ENCODE measurements around the gene HTR6. TPM values are rescaled to one million over a fixed set of nuclear protein-coding genes. Genes with fewer than 3 reads are reported as not detected.

The HTR6 gene
- total and polyA plus RNA-seq, 4 donors, result 0.18 TPM; not detected in 3

DNA sequence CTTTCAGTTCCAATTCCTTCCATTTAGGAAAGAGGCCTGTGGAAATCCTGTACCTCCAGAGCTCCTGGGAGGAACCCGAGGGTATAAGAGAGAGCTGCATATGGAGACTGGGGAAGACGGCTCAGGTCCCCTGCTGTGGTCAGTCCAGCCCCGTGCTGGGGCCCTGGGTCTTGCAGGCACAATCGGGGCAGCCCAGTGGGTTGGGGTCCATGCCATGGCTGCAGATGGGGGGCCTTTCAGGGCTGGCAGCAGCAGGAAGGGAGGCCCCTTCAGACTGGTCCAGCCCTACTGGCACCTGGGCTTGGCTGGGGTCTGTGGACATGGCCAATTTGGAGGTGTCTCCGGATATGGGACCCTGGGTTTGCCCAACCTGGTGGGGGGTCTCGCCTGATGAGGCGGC lies 18.2 kb downstream of the HTR6 start:
- peaks cover 0 to 3% of the 10 kb centered on the region in 2 donors for H3K36me3 ChIP-seq (ENCODE audit: control insufficient read depth in 1 of 2, insufficient read depth in 2 of 2, low read length in 1 of 2)
- H3K27ac ChIP-seq (ENCODE audit: low read depth in 1 of 2, low read length in 2 of 2), result no peak overlapping the region
- no peak overlapping the region for H3K4me3 ChIP-seq (ENCODE audit: low read length in 2 of 2)
- no peaks in the 10 kb centered on the region for H3K9me3 ChIP-seq (ENCODE audit: control insufficient read depth, low read length)
- no peaks in the 10 kb centered on the region for H3K27me3 ChIP-seq (ENCODE audit: control insufficient read depth in 1 of 2, insufficient read depth in 2 of 2, low read length in 1 of 2)
- ATAC-seq (ENCODE audit: low FRiP score) (no peak), DNase-seq (no peak)
- intact Hi-C loops (cut with DNase I), result no loop called here
- 74 to 75% methylated on average over 7 of the region's 7 CpGs for WGBS, 2 donors
- no peaks in the 10 kb centered on the region for H3K4me1 ChIP-seq (ENCODE audit: control insufficient read depth in 1 of 2, insufficient read depth in 2 of 2, low read length in 2 of 2)

GRCh38 chr1:19683351-19683750 lies 18.7 kb downstream of the HTR6 start:
- intact Hi-C loops (cut with DNase I), result no loop called here

GRCh38 chr1:19684677-19685076 lies 20.0 kb downstream of the HTR6 start:
- Histone ChIP-seq H3K4me1 (ENCODE audit: control insufficient read depth in 1 of 2, insufficient read depth in 2 of 2, low read length in 2 of 2) (no peaks in the 10 kb centered on the region), H3K27me3 (ENCODE audit: control insufficient read depth in 1 of 2, insufficient read depth in 2 of 2, low read length in 1 of 2) (no peaks in the 10 kb centered on the region), H3K27ac (ENCODE audit: low read depth in 1 of 2, low read length in 2 of 2) (no peak overlapping the region), H3K9me3 (ENCODE audit: control insufficient read depth, low read length) (no peaks in the 10 kb centered on the region), H3K36me3 (ENCODE audit: control insufficient read depth in 1 of 2, insufficient read depth in 2 of 2, low read length in 1 of 2) (peaks cover 0 to 4% of the 10 kb centered on the region in 2 donors), H3K4me3 (ENCODE audit: low read length in 2 of 2) (no peak overlapping the region)
- DNase-seq (no peak), ATAC-seq (ENCODE audit: low FRiP score) (no peak)
- 83 to 85% methylated on average over 2 of the region's 2 CpGs for WGBS, 2 donors
- intact Hi-C loops (cut with DNase I), result no loop called here

More at GRCh38 chr1:19683351-19683750, 18.7 kb downstream of the HTR6 start:
- Histone ChIP-seq H3K9me3 (ENCODE audit: control insufficient read depth, low read length) (no peaks in the 10 kb centered on the region), H3K27ac (ENCODE audit: low read depth in 1 of 2, low read length in 2 of 2) (no peak overlapping the region), H3K36me3 (ENCODE audit: control insufficient read depth in 1 of 2, insufficient read depth in 2 of 2, low read length in 1 of 2) (peaks cover 0 to 3% of the 10 kb centered on the region in 2 donors), H3K27me3 (ENCODE audit: control insufficient read depth in 1 of 2, insufficient read depth in 2 of 2, low read length in 1 of 2) (no peaks in the 10 kb centered on the region), H3K4me1 (ENCODE audit: control insufficient read depth in 1 of 2, insufficient read depth in 2 of 2, low read length in 2 of 2) (no peaks in the 10 kb centered on the region), H3K4me3 (ENCODE audit: low read length in 2 of 2) (no peak overlapping the region)
- 86 to 90% methylated on average over 8 of the region's 8 CpGs for WGBS, 2 donors
- no peak for ATAC-seq (ENCODE audit: low FRiP score)
- DNase-seq, result no peak

GRCh38 chr1:19685994-19686393 lies 21.3 kb downstream of the HTR6 start:
- DNase-seq (no peak), ATAC-seq (ENCODE audit: low FRiP score) (no peak)
- Histone ChIP-seq H3K36me3 (ENCODE audit: control insufficient read depth in 1 of 2, insufficient read depth in 2 of 2, low read length in 1 of 2) (peaks cover 0 to 4% of the 10 kb centered on the region in 2 donors), H3K9me3 (ENCODE audit: control insufficient read depth, low read length) (no peaks in the 10 kb centered on the region), H3K27me3 (ENCODE audit: control insufficient read depth in 1 of 2, insufficient read depth in 2 of 2, low read length in 1 of 2) (no peaks in the 10 kb centered on the region), H3K27ac (ENCODE audit: low read depth in 1 of 2, low read length in 2 of 2) (no peak overlapping the region), H3K4me1 (ENCODE audit: control insufficient read depth in 1 of 2, insufficient read depth in 2 of 2, low read length in 2 of 2) (no peaks in the 10 kb centered on the region), H3K4me3 (ENCODE audit: low read length in 2 of 2) (no peak overlapping the region)
- intact Hi-C loops (cut with DNase I), result no loop called here
- 82 to 83% methylated on average over 9 of the region's 9 CpGs for WGBS, 2 donors

- Histone ChIP-seq H3K27me3 (ENCODE audit: control insufficient read depth in 1 of 2, insufficient read depth in 2 of 2, low read length in 1 of 2) (no peaks in the 10 kb centered on the region), H3K4me3 (ENCODE audit: low read length in 2 of 2) (no peak overlapping the region), H3K4me1 (ENCODE audit: control insufficient read depth in 1 of 2, insufficient read depth in 2 of 2, low read length in 2 of 2) (no peaks in the 10 kb centered on the region), H3K9me3 (ENCODE audit: control insufficient read depth, low read length) (no peaks in the 10 kb centered on the region), H3K36me3 (ENCODE audit: control insufficient read depth in 1 of 2, insufficient read depth in 2 of 2, low read length in 1 of 2) (peaks cover 0 to 2% of the 10 kb centered on the region in 2 donors), H3K27ac (ENCODE audit: low read depth in 1 of 2, low read length in 2 of 2) (no peak overlapping the region)
- WGBS, 2 donors, result 94 to 95% methylated on average over 1 of the region's 1 CpG
- DNase-seq (no peak), ATAC-seq (ENCODE audit: low FRiP score) (no peak)
- intact Hi-C loops (cut with DNase I), result no loop called here
Observed at GRCh38 chr1:19687414-19687813, 22.7 kb downstream of the HTR6 start.

DNA sequence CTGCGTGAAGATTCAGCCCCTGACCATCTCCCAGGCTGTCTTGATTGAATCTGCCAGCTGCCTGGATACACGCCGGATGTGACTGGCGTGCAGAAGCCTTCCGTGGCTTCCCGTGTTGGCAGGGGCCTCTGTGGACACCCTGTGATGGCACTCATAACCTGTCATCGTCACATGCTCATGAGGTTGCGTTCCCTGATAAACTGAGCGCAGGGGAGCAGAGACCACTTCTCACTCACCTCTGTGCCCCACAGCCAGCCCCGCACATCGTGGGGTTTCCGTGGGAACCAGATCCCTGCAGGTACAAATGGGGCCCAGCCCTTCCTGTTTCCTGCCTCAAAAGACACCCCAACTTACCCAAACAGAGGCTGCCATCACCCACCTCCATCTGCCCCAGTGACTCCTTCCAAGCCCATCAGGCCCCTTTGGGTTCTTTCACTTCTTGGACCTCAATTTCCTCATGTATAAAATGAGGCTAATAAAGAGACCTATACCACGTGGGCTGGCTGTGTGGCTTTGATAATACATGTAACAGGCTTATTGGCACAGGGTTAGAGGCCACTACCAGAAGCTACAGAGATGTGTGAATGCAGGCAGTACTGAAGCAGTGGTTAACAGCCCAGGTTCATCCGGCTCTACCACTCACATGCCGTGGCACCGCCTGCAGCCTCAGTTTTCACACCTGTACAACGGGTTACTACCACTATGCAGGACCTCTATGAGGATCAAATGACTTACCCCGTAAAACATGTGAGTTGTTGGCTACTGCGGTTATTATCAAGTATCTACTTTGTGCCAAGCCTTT lies 23.6 kb downstream of the HTR6 start:
- intact Hi-C loops (cut with DNase I), result no loop called here
- no peaks in the 10 kb centered on the region for H3K27me3 ChIP-seq (ENCODE audit: control insufficient read depth in 1 of 2, insufficient read depth in 2 of 2, low read length in 1 of 2)
- H3K4me1 ChIP-seq (ENCODE audit: control insufficient read depth in 1 of 2, insufficient read depth in 2 of 2, low read length in 2 of 2), result no peaks in the 10 kb centered on the region
- ATAC-seq (ENCODE audit: low FRiP score), result no peak
- H3K9me3 ChIP-seq (ENCODE audit: control insufficient read depth, low read length), result no peaks in the 10 kb centered on the region
- H3K27ac ChIP-seq (ENCODE audit: low read depth in 1 of 2, low read length in 2 of 2), result no peak overlapping the region
- H3K36me3 ChIP-seq (ENCODE audit: control insufficient read depth in 1 of 2, insufficient read depth in 2 of 2, low read length in 1 of 2), result peaks cover 0 to 1% of the 10 kb centered on the region in 2 donors
- WGBS, 2 donors, result 88 to 92% methylated on average over 19 of the region's 19 CpGs
- no peak overlapping the region for H3K4me3 ChIP-seq (ENCODE audit: low read length in 2 of 2)
- no peak for DNase-seq

DNA sequence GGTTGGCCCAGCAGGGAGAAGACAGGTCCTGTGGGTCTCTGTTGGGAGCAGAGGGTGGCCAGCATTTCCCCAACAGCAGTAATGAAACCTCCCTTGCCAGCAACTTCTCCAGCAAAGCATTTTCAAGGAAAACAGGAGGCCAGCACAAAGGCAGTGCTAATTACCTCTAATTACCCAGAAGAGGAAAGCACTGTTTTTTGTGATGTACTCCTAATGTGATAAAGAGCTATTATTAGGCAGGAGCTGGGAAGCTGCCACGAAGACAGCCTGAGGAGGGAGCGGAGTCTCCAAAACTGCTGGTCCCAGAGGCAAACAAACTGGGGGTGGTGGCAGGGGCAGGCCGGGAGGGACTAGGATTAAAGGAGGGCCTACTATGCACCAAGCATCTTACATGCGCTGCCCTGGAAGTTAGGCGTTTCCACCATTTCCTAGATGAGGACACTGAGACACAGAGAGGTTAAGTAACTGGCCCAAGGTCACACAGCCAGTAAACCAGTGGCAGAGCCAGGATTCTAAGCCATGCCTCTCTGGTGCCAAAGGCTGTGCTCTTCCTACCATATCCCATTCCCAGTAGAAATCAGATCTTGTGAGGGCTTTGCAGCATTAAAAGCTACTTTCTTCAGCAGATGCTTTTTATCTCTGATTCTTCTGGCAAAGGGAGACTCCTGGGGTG lies 24.5 kb downstream of the HTR6 start:
- no peak for DNase-seq

GRCh38 chr1:19689856-19690255 lies 25.2 kb downstream of the HTR6 start:
- Histone ChIP-seq H3K4me3 (ENCODE audit: low read length in 2 of 2) (no peak overlapping the region), H3K27ac (ENCODE audit: low read depth in 1 of 2, low read length in 2 of 2) (no peak overlapping the region), H3K4me1 (ENCODE audit: control insufficient read depth in 1 of 2, insufficient read depth in 2 of 2, low read length in 2 of 2) (no peaks in the 10 kb centered on the region), H3K9me3 (ENCODE audit: control insufficient read depth, low read length) (no peaks in the 10 kb centered on the region), H3K27me3 (ENCODE audit: control insufficient read depth in 1 of 2, insufficient read depth in 2 of 2, low read length in 1 of 2) (no peaks in the 10 kb centered on the region), H3K36me3 (ENCODE audit: control insufficient read depth in 1 of 2, insufficient read depth in 2 of 2, low read length in 1 of 2) (peaks cover 0 to 1% of the 10 kb centered on the region in 2 donors)
- intact Hi-C loops (cut with DNase I), result no loop called here
- 90 to 92% methylated on average over 3 of the region's 3 CpGs for WGBS, 2 donors
- no peak for ATAC-seq (ENCODE audit: low FRiP score)
- no peak for DNase-seq

More for the DNA sequence above, 24.5 kb downstream of the HTR6 start:
- no peak for ATAC-seq (ENCODE audit: low FRiP score)
- Histone ChIP-seq H3K9me3 (ENCODE audit: control insufficient read depth, low read length) (no peaks in the 10 kb centered on the region), H3K36me3 (ENCODE audit: control insufficient read depth in 1 of 2, insufficient read depth in 2 of 2, low read length in 1 of 2) (peaks cover 0 to 1% of the 10 kb centered on the region in 2 donors), H3K27me3 (ENCODE audit: control insufficient read depth in 1 of 2, insufficient read depth in 2 of 2, low read length in 1 of 2) (no peaks in the 10 kb centered on the region), H3K4me3 (ENCODE audit: low read length in 2 of 2) (no peak overlapping the region), H3K27ac (ENCODE audit: low read depth in 1 of 2, low read length in 2 of 2) (no peak overlapping the region), H3K4me1 (ENCODE audit: control insufficient read depth in 1 of 2, insufficient read depth in 2 of 2, low read length in 2 of 2) (no peaks in the 10 kb centered on the region)
- intact Hi-C loops (cut with DNase I), result no loop called here
- WGBS, 2 donors, result 72 to 74% methylated on average over 5 of the region's 5 CpGs

- no peaks in the 10 kb centered on the region for H3K27me3 ChIP-seq (ENCODE audit: control insufficient read depth in 1 of 2, insufficient read depth in 2 of 2, low read length in 1 of 2)
- H3K4me3 ChIP-seq (ENCODE audit: low read length in 2 of 2), result no peak overlapping the region
- H3K27ac ChIP-seq (ENCODE audit: low read depth in 1 of 2, low read length in 2 of 2), result no peak overlapping the region
- DNase-seq (no peak), ATAC-seq (ENCODE audit: low FRiP score) (no peak)
- intact Hi-C loops (cut with DNase I), result no loop called here
- 86 to 88% methylated on average over 7 of the region's 7 CpGs for WGBS, 2 donors
- no peaks in the 10 kb centered on the region for H3K4me1 ChIP-seq (ENCODE audit: control insufficient read depth in 1 of 2, insufficient read depth in 2 of 2, low read length in 2 of 2)
- H3K36me3 ChIP-seq (ENCODE audit: control insufficient read depth in 1 of 2, insufficient read depth in 2 of 2, low read length in 1 of 2), result peaks cover 0 to 1% of the 10 kb centered on the region in 2 donors
- H3K9me3 ChIP-seq (ENCODE audit: control insufficient read depth, low read length), result no peaks in the 10 kb centered on the region
Observed at GRCh38 chr1:19690342-19690741, 25.7 kb downstream of the HTR6 start.

Data from aorta (tissue), 5 donors.